NCI-H446 treated with DMSO at 0.1 percent for 48 hours (cell line): Measurements from ENCODE around the gene C1orf116.
A peak's percentile ranks its signal among the peaks of the same experiment; 100 is the strongest.
"Not testable (repeated sequence)": the region's sequence is repeated elsewhere in the genome, so short reads cannot be mapped to it uniquely, and the experiment has no call there.

Experiments
- DNase-seq: peaks from one replicate; lab custom pipeline; 2025; lab: John Stamatoyannopoulos, UW

The C1orf116 gene

DNA sequence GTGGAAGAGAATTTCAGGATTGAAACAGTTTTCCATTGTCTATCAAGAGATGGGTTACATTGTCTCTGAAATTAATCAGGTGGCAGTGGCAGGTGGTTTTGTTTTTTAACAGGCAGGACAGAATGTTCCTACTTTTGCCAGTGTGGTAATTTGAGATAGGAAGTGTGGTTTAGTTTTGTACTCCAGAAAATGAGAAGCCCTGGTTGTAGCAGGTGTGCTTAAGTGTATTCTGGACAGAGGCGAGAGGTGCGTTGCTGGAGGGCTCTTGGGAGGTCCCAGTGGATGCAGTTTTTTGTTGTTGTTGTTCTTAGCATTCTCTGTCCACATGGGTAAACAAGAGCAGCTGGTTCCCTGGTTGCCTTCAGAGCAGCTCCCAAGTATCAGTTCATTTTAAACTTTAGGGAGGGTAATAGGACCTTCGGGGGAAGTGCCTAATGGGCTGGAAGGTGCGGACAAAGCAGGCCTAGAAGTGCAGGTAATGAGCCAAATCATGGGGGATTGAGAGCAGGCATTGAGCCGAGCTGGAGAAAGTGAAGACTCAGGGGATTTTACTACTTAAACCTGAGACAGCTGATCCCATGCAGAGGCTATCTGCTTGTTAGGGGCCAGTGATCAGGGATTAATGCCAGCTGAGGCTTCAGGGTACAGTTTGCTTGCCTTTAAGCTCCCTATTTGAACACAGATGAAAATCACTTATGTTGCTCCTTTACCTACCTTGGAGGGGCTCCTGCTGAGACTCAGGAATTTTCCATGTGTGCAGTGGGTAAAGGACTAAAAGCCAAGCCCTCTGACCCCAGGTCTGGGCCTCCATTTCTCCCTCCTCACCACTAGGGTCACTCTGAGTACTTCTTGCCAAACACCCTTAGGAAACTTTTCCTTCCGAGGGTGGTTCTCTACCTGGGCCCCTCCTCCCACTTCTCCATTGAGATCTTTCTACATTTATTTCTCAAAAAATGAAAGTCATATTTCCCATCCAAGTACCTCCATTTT lies 26.6 kb upstream of the C1orf116 start:
- DNase-seq = no peak

DNA sequence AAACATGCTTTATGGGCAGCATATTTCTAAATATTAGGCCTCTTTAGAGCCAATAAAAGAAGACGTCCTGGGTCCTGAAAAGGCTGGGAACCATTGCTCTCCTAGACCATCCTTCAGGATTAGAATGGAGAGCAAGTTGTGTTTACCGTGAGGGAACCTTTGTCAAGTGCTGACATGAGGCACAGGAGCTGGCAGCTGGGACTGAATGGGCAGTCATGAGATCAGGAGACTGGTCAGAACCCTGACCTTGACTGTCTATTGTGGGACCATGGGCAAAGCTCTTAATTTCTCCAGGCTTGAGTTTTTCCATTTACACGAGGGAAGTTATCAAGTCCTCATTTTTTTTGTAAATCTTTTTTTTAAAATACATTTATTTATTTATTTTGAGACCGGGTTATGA lies 25.7 kb upstream of the C1orf116 start:
- no peak for DNase-seq

DNA sequence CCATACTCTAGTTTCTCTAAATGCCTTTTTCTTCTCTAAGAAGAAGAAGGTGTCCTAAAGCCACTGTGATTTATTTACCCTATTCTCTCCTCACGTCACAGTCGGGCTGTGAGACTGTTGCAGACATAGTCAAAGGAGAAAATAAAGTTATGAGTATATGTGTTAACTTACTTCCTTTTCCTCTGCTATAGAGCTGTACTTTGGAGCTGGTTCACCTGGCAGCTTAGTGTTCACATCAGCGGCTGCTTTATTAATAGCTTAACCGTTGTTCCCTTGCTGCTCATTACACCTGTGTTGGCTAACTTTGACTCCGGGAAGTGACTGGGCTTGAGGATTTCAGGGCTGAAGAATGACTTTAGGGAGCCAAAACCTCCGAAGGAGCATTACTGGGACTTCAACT lies 24.1 kb upstream of the C1orf116 start:
- no peak for DNase-seq

DNA sequence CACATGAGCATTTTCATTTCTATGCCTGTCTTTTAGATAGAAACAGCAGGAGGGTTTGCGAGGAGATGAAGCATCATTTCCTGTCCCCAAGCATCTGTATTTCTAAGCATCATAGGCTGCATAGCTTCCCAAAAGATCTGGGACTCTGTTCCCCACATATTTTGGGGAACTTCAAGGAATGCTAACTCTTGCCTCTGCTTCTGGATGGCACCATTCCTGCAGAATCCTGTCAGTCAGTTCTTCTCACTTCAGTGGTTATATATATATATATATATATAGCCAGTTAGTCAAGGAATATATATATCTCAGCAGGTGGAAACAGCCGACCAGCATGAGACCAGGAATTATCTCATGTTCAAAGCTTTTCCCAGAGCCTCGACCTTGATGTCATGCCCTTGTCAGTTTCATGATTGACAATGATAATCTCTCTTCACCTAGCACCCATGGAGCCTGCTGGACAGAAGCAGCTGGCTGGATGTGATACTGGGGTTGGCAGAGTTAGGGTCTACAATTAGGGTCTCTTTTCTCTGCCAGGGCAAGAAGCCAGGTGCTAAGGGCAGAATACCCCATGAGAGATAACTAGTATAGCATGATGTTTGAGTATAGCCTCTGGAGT lies 22.9 kb upstream of the C1orf116 start:
- DNase-seq = no peak

DNA sequence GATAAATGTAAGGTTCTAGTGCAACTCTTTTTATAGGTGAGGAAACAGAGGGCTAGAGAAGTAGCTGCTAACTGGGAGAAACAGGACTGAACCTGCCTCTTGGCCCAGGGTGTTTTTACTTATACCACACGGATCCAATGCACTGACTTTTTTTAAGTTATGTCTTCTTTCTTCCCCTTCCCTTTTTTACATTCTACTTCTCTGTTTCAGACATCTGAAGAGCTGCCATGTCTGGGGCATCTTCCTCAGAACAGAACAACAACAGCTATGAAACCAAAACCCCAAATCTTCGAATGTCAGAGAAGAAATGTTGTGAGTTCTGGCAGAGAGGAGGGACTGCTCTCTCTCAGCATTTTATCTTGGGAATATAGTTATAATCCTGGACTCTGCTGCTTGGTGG lies 21.9 kb upstream of the C1orf116 start:
- no peak for DNase-seq

DNA sequence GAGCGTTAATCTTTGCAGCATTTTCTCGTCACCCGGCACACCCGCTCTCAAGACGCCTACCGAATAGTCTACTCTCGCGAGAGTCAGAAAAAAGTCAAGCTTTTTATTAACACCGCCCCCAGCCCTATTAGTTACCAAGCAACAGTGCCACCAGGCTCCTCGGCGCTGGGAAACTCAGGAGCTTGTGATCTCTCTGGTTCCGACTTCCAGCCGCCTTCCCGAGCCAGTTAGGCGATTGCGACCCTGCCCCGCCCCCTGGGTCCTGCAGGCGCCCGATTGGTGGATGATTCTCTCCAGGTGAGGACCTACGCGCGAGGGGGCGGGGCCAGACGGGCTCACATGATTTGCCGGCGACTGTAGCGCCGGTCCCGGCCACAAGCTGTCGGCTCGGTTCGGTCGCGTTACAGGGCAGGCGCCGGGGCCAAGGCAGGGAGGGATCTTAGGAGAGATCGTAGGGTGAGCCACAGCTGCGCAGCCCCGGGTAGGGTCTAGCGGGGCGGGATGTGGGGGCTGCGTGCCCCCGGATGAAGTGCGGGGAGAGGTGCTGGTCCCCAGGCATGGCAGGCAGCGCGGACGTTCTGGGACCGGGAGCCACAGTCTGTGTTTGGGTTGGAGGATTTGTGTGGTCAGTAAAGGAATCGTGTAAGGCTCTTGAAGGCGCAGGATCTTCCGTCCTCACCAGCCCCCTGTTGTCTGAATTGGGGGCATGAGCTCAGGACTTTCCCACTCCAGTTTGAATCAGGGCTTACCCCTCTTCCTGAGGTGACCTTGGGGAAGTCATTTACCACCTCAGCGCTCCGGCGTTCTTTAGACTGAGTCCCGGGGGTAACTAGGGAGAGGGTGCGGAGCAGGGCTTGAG lies 20.6 kb upstream of the C1orf116 start, which contains the start of gene PFKFB2:
TSS of gene PFKFB2 (plus strand) at position 365 of the 859 bp plus-strand sequence. CDS start 1,443 bp downstream, outside the sequence.
- DNase-seq = peak; percentile 98

DNA sequence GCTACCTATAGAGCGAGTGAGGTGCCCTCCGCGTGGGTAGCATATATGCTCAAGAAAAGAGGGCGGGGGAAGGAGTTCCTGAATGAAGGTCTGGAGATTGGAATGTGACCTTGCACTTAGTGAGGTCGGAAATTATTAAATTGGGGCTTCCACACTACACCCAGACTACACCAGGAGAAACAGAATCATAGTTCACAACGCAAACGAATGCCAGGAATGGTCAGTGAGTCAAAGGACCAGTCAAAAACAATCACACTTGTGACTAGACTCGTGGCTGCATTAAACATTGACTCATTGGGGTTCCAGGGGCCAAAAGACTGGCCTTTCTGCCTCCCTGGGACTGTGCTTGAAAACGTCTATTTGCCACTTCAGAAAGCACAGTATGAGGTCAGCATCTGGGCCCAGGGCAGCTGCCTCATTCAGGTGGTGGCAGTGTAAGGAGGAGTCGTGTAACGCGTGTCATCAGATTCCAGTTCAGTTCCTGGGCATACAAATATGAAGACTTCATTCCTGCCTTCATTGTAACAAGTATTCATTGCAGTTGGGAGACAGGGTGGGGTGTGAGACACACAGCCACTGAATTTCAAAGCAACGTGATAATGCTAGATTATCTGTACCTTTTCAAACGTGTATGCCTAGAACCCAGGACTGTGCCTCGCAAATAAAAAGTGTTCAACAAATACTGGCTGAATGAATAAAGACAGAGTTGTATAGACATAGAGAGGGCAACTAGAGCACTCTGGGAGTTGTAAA lies 18.8 kb upstream of the C1orf116 start, which contains the start of gene YOD1:
TSS of gene YOD1 (minus strand) at position 18 of the 753 bp plus-strand sequence. CDS start 178 bp downstream, outside the sequence.
- no peak for DNase-seq

DNA sequence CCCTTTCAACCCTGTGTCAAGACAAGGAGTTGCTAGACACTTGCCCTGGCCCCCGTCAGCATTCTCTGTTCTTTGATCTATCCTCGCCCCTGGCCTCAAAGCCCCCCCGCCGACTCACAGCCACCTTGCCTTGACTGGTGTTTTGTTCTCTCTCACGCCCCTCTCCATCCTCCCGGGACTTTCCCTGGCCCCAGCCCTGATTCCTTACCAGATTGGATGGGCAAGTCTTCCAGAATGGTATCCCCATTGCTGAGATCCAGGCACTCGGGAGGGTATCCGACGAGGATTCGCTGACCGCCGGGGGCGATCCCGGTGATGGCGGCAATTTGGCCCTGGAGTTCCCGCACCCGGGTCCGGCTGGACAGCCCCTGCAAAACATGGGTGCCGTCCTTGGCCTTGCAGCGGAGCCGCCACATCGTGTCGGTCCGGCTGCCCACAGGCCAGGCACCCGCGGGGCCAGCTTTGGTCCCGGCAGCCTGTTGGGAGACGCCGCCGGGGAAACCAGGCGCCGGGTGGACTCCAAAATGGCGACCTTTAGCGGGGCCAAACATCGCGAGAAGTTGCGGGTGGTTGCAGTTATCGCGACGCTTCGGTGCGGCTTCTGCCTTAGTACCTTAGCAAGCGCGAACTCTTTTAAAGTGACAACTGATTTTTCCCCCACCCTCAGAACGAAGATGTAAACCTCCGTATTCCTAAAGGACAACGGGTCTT lies 18.1 kb upstream of the C1orf116 start:
- DNase-seq = peak; percentile 88

DNA sequence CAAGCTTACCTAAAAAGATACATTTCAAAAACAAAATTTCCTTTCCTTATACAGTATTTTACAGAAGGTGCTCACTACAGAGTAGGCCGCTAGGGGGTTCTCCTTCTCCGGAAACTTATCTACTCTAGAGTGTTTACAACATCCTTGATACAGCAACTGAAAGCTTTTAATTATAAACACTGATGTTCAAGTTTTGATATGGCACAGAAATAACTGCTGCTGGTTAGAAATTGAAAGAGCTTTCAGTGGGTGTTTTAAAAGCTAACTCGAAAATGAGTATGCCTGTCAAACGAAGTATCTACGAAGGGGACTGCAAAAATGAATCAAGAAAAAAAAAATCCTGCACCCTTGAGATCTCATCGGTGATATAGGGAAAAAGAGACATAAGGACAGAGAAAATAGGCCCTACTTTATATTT lies 17.4 kb upstream of the C1orf116 start:
- peak; percentile 15 for DNase-seq

DNA sequence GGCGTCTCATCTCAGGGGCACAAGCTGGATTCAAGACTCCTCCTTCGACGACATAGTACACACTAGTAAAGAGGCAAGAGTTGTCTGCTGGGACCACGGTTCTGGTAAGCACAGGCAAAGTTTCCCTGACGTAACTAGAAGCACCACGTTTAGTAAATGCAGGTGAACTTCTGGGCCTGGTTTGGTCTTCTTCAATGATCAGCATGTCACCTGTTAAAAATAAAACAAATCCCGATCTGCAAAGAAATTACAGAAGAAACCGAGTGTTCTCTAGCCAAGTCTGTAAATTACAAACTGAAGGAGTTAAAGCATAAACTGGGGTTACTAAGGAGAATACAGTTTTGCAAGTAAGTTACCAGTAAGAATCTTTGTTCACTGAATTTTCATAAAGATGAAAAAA lies 17.0 kb upstream of the C1orf116 start:
- no peak for DNase-seq

DNA sequence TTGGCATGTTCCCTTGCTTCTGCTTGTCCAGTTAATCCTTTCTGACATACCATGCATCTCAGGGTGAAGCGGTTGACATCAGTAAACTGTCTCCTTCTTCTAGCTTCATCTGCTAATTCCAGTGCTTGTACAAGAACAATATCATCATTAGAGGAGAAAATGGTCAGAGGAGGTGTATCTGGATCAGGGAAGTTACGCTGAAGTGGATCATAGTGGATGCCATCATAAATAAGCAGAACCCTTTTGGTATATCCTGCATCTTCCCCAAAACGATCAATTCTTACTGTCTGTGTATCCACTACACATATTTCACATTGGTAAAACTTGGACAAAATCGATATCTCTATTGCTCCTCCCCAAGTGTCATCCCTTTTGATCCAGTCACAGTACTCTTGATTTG lies 16.5 kb upstream of the C1orf116 start:
- DNase-seq = no peak

DNA sequence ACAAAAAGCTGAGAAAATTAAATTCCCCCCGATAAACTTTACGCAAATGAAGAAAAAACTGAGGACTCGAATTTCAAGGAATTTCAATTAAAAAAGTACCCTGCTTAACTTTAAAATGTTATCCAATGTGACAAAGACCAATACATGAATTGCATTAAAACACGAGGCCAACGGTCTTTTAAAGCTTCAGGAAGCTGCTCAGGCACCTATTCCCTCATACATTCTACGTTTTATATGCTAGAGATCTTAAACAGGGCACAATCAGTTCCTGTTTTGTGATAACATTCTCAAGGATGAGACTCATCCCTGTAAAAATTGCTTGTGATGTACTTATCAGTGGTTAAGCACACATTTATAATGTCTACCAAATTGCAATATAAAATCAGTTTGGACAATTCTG lies 15.5 kb upstream of the C1orf116 start:
- DNase-seq = no peak

DNA sequence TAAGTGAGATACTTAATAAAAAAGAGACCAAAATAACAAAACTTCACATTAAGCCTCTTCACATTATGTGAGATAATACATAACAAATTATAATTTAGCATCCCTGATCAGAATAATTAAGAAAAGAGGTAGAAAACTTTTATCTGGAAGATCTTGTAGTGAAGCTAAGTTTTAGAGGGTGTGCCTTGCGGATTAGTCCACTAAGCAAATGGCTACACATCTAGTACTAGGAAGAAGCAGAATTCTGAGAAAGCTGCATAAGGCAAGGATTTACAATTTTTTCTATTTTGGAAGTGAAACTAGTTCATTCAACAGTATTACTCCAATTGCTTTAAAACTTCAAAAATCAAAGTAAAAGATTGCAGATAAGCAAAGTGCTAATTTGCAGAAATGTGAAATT lies 14.9 kb upstream of the C1orf116 start:
- no peak for DNase-seq

DNA sequence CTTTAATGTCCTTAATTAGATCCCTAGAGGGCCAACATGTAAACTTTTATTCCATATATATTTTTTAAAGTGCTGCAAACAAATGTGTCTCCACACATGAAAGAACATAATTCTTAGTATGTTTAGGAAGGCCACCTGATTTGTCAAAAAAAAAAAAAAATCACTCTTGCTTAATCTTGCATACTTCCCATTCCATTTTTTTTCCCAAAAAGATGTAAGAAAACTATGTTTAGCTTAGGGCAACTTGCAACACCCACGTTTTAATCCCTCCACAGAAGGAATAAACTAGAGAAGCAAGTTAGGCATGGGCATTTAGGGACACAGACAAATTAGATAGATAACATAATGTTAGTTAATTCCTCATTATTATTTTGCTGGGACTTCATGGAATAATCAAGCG lies 12.9 kb upstream of the C1orf116 start:
- DNase-seq = no peak

DNA sequence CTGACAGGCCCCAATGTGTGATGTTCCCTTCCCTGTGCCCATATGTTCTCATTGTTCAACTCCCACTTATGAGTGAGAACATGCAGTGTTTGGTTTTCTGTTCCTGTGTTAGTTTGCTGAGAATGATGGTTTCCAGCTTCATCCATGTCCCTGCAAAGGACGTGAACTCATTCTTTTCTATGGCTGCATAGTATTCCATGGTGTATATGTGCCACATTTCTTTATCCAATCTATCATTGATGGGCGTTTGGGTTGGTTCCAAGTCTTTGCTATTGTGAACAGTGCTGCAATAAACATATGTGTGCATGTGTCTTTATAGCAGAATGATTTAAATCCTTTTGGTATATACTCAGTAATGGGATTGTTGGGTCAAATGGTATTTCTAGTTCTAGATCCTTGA lies 8.8 kb upstream of the C1orf116 start:
- not testable (repeated sequence) for DNase-seq

DNA sequence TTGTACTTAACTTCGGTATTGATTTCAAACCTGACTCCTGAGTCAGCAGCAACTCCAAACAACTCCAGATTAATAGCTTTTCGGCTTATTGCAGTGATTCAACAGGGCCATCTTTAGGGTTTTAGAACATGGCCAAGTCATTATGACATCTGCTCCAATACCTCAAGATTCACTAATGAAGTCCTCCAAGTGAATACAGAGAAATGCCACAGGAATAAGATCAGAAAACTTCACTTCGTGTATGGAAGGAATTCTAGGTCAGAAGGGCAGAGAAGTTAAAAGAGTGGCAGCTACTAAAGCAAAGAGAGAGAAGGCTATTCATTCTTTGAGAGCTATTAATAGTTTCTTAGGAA lies 7.6 kb upstream of the C1orf116 start:
- DNase-seq = no peak

DNA sequence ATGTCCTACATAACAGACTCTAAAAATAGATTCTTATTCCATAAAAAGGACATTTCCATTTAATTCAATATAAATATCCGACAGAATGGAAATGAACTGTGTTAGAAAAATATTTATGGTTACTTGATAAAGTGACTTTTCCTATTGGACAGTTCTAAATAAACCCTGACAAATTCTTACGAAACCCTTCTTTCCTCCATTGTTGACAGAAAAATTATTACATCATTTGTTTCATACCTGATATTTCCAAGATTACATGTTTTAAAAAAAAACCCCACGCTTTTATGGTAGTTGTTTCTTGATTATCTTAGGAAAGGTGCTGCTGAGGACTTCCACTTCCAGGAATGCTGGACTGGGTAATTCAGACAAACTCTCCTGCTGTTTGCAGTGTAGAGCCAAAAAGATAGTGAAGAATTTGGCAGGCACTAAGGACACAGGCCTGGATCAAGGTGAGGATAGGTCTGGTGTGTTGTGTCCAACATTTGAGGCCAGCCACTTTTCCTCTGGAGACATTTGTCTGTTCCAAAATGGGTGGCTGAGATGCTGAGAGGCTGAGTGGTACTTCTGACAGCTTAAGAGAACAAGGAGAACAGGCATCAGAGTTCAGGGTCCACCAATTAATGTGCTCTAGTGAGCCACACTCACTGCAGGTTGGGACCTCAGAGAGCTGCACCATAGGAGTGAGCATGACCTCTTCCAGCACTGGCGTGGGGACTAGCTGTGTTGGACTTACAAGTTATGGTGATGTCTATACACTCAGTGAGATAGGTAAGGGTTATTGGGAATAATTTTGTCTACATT lies 7.0 kb upstream of the C1orf116 start:
- DNase-seq = no peak

DNA sequence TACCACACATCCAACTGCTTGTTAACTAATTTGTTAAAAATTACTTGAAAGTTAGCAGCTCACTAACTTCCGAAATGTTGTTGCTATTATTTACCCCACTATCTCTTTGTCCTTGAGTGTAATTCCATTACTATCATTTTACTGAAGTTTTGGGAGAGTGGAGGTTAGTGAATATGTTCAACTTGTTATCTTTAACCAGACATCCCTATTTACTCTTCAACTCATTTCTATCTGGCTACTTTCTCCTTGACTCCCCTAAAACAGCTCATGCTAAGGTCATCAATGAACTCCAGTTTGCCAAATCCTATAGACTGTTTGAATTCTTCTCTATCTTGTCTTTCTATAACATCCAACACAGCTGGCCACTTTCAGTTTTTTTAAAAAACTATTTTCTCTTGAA lies 4.3 kb upstream of the C1orf116 start:
- no peak for DNase-seq

DNA sequence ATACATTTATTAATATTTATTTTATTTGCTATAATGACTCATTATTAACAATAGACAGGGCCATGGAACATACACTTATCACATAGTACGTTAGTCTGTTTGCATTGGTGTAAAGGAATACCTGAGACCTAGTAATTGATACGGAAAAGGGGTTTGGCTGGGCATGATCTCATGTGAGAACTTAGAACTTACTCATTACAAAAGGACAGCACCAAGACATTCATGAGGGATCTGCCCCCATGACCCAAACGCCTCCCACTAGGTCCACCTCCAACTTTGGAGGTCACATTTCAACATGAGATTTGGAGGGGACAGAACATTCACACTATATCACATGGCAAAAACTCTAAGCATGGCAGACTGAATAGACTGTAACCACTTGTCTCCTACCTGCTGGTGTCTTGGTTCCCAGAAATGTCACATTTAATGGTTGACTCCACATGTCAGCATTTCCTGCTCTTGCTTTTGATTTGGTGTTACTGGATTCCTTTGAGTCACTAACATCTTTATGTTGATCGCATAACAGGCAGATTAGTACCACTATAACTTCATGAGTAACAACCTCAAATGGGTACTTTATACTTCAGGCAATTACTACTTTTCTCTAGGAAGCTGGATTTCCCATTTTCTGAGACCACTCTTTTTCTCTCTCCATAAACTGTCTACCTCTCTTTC lies 3.5 kb upstream of the C1orf116 start:
- no peak for DNase-seq
